ENCODE measurements around the gene LBX2. TPM values are rescaled to one million over a fixed set of nuclear protein-coding genes. Genes with fewer than 3 reads are reported as not detected.
A peak's percentile ranks its signal among the peaks of the same experiment; 100 is the strongest.

Gene LBX2, protein sequence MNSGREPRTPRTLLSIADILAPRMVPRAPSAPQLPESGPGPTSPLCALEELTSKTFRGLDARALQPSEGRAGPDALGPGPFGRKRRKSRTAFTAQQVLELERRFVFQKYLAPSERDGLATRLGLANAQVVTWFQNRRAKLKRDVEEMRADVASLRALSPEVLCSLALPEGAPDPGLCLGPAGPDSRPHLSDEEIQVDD
- total RNA-seq (2014; rRNA removed; shearing (Covaris generic)) = 0.45 TPM in 1 of 2 replicates, not detected in the other

DNA sequence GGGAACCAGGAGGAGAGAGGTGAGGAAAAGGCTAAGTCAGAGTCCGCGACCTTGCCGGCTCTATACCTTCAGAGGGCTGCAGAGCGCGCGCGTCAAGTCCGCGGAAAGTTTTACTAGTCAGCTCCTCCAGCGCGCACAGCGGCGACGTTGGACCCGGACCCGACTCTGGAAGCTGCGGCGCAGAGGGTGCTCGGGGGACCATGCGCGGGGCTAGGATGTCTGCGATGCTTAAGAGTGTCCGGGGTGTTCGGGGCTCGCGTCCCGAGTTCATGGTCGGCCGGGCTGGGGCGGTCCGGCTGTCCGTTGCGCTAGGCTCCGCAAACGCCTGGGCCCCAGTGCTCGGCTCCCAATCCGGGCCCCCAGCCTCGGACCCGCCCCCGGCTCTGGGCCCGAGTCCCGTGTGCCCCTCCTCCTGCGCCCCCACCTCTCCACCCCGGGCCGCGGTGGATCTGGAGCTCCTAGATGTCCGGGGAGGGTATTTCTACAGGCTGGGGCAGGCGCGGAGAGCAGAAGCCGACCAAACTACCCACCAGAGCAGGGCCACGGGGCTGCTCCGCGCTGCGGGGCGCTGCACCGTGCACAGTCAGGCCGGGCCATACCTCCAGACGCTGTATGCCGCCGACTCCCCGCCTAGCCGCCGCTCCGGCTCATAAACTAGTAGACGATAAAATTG, at the start of gene LBX2:
LBX2 (minus strand) TSS at position 337 of the 673 bp plus-strand sequence; CDS start at position 271, 66 bp downstream.
- no peak for DNase-seq (ENCODE audit: low spot score)

DNA sequence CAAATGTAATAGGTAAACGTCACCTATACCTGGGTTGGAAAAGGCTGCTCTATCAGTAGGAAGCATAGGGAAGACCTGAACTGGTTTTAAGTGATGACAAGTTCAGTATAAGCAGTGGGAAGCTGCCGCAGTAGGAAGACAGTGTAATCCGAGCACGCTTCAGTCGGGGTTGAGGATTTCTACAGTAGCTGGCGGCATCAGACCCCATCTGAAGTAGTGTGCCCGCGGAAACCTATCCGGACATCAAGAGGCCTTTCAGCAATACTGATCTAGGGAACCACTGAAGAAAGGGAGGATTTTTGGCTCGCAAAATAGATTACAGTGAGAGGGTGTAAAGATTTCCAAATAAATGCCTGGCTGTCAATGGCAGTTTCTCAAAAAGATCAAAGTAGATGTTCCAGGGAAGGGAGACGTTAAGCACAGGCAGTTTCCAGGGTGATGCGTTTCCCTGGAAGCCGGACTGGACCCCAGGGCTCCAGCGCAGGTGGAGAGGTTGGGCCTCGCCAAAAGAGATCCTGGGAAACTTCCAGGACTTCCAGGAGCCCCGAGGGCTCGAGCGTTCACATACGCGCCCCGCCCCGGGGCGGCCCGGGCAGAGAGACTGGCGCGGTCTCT, 49.0 kb upstream of the LBX2 start:
- DNase-seq (ENCODE audit: low spot score) = no peak

DNA sequence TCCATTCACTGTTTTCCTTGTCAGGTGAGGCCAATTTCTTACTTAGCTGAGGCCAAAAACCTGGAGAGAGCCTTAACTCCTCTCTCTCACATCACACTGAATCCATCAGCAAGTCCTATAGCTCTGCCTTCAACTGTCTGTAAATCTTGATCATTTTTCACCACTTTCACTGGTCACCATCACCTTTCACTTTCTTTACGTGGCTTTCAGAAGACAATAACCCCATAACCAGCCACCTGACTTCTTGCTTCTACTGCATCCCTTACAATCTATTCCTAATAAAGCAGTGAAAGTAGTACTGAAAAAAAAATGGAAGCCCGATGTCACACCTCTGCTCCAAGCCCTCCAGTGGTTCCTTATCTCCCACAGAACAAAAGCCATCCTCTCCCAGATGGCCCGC, 46.6 kb upstream of the LBX2 start:
- no peak for DNase-seq (ENCODE audit: low spot score)

DNA sequence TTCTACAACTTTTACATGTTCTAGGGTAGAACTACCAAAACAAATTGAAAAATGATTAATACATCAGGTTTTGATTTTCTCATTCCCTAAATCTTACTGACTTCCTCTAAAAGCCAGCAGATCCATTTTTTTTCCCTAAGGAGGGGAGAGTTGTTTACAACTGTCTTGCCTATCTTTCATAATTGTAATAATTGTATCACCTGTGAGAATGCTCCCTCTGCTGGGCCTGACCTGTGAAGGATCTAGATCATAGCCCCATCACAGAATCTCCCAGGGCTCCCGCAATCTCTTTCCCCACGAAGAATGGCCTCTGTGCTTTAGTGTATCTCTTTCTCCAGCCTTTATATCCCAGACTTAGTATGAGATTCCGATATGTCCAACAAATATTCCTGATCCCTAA, 45.2 kb upstream of the LBX2 start:
- no peak for DNase-seq (ENCODE audit: low spot score)

DNA sequence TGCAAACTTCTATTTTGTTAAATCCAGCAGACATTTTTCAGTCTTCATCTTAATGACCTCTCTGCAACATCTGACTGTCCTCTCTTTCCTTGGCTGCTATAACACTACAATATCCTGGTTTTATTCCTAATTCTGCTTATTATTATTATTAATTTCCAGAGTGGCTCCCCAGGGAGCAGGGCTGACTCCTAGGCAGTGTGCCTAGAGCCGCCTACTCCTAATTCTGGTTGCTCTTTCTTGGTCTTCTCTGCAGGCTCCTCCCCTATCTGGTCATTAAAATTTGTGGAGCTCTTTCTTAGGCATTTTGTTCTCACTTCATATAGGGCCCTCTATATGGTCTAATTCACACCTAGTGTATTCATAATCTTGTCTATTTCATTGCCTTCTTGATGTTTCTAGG, 43.6 kb upstream of the LBX2 start:
- no peak for DNase-seq (ENCODE audit: low spot score)

DNA sequence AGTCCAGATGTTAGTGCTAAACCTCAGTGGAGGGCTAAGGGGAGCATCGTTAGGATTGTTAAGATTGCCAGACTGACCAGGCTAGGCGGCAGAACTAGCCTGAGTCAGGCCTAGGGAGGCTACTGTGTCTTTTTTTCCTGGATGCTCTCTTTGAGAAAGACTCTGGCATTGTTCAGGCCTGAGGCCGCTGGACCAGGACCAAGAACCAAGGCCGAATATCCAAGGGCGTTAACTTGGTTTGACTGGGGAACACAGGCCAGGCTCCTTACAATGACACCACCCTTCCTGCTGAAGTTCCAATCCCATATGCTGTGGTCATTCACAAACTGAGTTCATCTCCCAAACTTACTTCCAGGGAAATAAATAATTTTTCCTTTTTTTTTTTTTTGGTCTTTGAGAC, 40.9 kb upstream of the LBX2 start:
- DNase-seq (ENCODE audit: low spot score) = no peak

DNA sequence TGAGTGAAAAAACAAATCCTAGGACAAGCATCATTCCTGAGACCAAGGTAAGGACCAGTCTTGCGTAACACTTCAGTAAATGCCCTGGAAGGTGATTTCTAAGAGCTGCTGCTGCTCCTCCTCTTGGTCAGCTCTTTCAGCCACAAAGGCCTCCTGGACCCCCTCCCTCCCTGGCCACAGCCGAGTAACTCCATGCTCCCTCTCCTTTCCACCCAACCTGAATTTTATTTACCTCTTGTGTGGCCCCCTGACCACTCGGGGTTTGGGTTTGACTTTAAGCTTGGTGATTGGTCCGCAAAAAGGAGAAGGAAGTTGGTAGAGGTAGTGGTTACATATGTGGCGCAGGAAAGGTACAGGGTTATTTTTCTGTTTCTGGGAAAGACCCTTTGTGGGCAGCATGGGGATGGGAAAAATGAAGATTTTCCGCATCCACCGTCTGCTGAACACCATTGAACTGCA, 39.5 kb upstream of the LBX2 start:
- no peak for DNase-seq (ENCODE audit: low spot score)

DNA sequence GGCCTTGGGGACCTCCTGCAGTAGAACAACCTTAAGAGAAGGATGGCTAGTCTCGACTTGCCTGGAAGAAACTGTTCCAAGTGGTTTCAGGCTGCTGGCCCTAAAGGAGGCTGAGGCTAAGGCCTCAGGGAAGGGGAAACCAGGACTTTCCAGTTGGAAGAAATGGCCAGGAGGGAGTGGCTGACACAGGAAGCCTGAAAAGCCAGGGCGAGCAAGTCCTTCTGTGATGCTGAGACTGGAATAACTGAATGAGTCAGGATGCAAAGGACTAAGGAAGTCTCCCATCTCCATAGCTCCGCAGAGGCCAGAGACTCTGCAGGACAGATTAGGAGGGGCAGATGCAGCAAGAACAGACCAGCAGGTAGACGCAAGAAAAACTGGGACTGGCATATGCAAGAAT, 37.7 kb upstream of the LBX2 start:
- DNase-seq (ENCODE audit: low spot score) = no peak

DNA sequence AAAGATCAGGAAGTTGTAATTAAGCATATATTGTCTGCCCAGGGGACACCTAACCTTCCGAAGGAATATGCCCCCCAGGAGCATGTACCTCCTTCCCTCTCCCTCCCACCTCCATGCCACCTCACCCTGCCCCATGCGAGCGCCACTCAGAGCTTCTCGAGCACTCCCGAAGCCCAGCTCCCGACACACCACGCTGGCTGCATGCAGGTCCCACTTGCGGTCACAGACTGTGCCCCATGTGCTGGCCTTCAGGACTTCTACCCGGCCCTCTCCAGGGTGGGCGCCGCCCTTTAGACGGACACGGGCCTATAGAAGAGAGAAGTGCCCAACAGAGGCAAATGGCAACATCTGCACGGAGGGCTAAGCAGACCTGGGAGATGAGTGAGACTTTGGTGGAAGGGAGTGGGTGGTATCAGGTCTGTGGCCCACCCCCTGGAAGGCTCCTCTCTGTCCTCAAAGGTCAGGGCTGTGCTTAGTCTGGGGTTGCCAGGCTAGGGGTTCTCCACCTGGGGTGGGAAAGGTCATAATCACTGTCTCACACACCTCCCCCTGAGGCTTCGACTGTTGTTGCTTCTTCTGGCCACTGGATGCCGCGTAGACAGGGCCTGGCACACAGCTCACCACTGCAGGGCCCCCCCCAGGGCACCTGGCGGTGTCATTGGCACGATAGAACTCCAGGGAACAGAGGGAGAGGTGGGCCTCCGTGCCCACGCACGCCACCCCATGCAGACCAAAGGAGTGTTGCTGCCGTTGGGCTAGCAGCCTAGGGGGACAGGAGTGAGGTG, 37.0 kb upstream of the LBX2 start:
- no peak for DNase-seq (ENCODE audit: low spot score)

DNA sequence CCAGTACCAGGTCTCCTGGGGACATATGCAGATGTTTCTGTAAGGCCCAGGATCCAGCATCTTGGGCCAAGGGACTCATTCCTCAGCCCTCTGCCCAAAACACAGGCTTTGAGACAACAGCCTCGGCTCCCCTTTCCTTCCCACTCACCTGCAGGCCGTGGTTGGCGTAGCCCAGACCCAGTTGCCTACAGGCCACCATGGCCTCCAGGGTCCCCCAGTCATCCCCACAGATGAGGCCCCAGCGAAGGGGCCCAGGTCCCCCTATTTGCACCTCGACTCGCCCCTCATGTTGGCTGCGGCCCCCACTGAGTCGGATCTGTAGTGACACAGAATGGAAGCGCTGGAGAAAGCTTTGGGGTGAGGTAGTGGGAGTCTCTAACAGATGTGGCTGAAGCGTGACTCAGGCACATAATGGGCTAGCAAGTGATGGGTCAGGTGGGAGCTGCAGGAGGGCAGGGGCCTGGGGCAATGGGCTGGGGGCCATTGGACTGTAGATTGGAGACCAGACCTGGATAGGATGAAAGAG, 36.1 kb upstream of the LBX2 start:
- no peak for DNase-seq (ENCODE audit: low spot score)

DNA sequence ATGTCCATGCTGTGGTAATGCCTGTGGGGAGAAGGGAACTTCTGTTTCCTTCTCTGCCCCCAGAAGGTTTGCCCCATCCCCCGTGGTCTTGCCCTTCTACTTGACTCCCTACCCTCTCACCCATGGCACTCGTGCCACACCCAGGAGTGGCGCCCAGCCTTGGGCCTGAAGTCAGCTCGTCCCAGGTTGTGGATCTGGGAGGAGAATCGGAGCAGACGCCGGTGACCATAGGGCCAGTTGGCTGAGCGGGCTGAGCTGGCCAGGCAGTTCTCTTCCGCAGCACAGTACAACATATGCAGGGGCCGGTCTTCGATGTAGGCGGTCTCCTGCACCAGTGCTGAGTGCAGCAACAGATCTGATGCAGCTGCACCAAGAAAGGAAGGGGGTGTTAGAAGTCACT, 35.0 kb upstream of the LBX2 start:
- DNase-seq (ENCODE audit: low spot score) = no peak

DNA sequence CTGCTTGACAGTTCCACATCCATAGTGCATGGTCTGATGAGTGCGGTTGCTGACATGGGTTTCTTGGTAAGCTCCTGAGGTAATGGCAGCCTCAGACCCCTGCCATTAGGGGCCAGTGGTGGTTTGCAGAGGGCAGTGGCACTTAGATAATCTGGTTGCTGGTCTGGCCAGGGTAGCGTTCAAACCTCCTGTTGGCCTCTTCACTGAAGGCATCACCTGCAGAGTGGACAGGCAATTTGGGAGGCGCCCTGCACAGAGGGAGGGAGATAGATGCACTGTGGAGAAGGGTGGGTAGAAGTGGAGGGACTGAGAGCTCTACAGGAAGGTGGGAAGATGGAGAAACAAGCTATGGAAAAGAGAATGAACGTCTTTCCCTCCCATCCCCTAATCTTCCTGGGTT, 34.1 kb upstream of the LBX2 start:
- no peak for DNase-seq (ENCODE audit: low spot score)

DNA sequence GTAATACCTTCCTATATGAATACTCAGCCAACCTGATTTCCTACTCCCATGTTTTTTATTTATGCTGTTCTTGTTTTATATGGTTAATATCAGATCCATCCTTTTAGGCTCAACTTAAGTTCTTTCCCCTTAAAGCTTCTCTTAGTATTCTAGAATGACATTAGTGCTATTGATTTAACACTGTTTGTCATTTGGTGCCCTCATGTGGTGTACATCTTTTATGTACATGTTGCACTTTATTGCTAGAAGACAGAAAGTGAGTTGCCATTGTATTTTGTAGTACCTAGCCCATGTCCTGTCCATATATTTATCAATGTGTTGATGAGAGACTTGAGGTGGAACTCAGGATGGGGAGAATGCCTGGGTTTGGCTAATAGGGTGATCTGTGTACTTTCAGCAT, 32.8 kb upstream of the LBX2 start:
- DNase-seq (ENCODE audit: low spot score) = peak; percentile 42

DNA sequence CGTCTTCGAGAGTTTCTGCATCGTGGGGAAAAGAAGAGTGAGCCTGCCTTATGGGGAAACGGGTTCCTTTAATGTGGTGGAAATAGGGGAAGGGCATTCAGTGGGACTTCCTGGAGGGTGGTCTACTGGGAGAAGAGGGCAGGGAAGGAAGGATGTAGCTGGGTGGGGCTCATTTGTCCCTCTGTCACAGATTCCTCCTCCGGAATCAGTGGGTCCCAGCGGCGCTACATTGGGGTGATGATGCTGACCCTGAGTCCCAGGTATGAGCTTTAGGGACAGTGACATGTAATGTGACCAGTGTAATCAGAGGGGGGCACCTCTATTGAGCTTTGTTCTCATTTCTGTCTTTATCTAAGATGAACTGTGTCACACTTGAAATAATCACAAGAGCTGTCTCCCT, 32.3 kb upstream of the LBX2 start:
- no peak for DNase-seq (ENCODE audit: low spot score)

DNA sequence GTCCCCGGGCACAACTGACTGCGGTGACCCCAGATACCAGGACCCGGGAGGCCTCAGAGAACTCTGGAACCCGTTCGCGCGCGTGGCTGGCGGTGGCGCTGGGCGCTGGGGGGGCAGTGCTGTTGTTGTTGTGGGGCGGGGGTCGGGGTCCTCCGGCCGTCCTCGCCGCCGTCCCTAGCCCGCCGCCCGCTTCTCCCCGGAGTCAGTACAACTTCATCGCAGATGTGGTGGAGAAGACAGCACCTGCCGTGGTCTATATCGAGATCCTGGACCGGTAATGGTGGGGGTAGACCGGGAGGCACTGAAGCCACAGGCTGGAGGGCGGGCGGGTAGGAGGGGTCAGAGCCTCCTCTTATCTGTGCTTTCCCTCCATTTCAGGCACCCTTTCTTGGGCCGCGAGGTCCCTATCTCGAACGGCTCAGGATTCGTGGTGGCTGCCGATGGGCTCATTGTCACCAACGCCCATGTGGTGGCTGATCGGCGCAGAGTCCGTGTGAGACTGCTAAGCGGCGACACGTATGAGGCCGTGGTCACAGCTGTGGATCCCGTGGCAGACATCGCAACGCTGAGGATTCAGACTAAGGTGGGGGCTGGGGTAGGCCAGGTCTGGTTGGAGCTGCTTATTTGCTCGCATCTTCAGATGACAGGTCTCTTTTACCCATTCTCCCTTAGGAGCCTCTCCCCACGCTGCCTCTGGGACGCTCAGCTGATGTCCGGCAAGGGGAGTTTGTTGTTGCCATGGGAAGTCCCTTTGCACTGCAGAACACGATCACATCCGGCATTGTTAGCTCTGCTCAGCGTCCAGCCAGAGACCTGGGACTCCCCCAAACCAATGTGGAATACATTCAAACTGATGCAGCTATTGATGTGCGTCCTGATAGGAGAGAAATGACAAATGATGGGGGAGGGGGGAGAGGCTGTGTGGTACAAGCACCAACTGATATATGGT, 31.1 kb upstream of the LBX2 start:
- DNase-seq (ENCODE audit: low spot score) = peak; percentile 41

DNA sequence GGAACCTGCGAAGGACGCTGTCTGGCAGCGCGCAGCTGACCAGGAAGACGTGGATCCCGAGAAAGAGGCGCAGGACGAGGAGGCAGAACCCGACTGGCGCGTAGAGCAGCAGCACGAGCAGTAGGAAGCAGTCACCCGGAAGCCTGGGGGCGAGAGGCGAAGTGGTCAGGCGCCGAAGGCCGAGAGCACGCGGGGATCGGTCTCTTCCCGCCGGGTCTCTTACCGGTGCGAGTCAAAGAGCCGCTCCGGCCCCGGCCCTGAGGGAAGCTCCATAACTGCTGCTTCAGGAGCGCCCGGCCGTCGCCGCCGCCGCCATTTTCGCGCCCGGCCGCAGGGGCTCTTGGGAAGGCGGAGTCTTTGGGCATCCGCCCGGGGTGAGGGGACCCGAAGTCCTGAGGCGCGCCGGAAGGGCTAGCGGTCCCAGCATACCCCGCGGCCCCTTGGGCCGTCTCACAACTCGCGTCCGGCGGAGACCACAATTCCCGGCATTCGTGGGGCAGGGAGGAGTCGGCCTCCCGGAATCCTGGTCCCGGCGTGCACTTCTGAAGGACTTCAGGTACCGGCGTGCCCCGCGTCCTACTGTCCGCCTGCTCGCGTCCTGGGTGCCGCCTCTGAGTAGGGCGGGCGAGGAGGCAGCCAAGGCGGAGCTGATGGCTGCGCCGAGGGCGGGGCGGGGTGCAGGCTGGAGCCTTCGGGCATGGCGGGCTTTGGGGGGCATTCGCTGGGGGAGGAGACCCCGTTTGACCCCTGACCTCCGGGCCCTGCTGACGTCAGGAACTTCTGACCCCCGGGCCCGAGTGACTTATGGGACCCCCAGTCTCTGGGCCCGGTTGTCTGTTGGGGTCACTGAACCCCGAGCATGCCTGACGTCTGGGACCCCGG, 30.2 kb upstream of the LBX2 start, which contains the start of the genes AUP1 and HTRA2:
AUP1 (minus strand) TSS at position 350 of the 882 bp plus-strand sequence; CDS start at position 273, 77 bp downstream.
HTRA2 (plus strand) TSS at position 577 of the 882 bp plus-strand sequence; CDS start at position 651, 74 bp downstream.
- peak; percentile 94 for DNase-seq (ENCODE audit: low spot score)

DNA sequence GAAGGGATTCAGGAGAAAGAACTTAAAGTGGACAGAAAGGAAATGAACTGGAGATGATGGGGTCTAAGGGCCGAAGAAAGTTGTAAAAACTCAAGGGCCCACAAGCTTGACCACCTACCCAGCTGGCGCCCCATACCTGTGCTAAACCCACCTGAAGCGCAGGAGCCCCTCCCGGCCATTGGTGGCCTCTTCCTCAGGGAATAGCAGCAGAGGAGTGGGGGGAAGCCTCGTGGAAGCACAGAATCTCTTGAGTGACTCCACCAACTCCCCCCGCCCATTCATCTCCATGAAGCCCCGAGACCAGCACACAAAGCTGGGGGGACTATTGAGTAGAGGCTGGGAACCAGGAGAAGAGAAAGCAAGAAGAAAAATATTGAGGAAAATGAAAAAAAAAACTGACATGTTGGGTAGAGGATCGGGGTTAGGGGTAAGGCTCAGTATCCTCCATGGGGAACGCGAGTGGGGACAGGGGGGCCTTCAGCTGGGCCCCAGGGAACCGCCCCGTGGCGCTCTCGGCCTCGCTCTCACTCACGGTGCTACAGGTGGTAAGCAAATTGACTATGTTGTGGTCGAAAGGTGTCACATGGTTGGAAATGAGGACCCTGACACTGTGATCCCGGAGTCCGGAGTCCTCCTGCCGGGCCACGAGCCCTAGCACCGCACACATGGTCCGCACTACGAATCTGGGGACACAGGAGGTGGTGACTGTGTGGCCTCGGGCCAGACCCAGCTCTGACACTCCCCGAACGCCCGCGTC, 29.4 kb upstream of the LBX2 start:
- no peak for DNase-seq (ENCODE audit: low spot score)

DNA sequence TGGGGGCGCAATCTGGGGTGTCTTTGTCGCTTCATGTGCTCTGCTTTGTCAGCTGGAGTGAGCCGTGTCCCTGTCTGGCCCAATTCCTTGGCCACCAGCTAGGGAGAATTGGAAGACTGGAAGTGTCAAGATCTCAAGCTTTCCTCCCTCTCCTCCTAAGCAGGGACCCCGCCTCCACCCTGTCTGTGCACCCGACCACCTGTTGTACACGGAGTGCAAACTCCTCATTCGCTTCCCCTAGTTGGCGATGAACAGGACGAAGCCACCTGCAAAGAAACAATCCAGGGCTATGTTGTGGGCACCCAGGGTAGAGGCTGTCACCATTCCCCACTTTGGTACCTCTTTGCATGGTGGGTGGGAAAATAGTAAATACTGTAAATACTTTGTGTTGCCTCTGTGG, 28.3 kb upstream of the LBX2 start:
- no peak for DNase-seq (ENCODE audit: low spot score)

DNA sequence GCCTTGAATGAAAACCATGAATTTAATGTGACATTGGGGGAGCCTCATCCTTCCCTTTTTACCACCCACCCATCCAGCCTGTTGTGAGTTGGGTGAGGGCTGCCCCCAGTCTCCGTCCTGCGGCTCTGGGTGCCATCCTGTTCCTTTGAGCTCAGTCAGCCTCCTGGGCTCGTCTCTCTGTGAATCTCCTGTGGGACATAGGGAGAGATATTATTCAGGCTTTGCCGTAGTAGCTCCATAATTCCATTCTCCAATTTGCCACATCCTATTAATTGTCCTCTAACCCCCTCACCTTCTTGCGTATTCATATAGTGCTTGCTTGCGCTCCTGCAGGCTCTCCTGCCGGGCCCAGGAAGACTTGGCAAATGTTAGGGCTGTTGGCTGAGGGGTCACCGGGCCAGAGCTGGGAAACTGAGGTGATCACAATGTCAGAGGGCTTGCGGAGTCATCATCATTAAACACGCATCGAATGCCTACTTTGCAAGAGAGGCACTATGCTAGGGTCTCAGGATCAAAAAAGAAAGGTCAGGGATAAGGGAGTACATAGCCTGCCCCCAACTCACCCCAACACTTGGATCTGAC, 27.3 kb upstream of the LBX2 start:
- no peak for DNase-seq (ENCODE audit: low spot score)

Data from A172 (cell line).